CD14-positive monocyte (primary cell): ENCODE measurements around the gene DHRS2. TPM values are rescaled to one million over a fixed set of nuclear protein-coding genes. Genes with fewer than 3 reads are reported as not detected.

Source experiments
- DNase-seq, 3 donors: peaks; one replicate each; pipeline ENCODE4 v3.0.0-alpha.2; 2011 to 2022
- H2AFZ ChIP-seq: 2 replicates; pipeline ENCODE4 v1.6.0; 2012; ENCODE audit warnings: mild to moderate bottlenecking, low read depth, low read length, inconsistent platforms; ENCODE audit not compliant: insufficient read depth, poor library complexity, severe bottlenecking
- H3K27ac ChIP-seq, 2 donors: 1 replicate in 1 of 2; 2 replicates in 1 of 2; pipeline ENCODE4 v1.5.1; 2012 to 2013; ENCODE audit warnings: low read length in 2 of 2, control low read depth in 1 of 2, inconsistent platforms in 1 of 2, low read depth in 1 of 2, mild to moderate bottlenecking in 1 of 2
- H3K27me3 ChIP-seq, 2 donors: one replicate each; pipeline versions ENCODE4 v1.6.0 to v1.6.1; 2011 to 2013; ENCODE audit warnings: low read length in 2 of 2; ENCODE audit not compliant: control insufficient read depth in 2 of 2, insufficient read depth in 2 of 2
- H3K36me3 ChIP-seq, 2 donors: replicated peaks in 1 of 2; 1 replicate in 1 of 2; 2 replicates in 1 of 2; pipeline versions ENCODE4 v1.5.1 to v1.6.1; 2012 to 2013; ENCODE audit warnings: low read length in 2 of 2, control low read depth in 1 of 2, inconsistent platforms in 1 of 2, mild to moderate bottlenecking in 1 of 2; ENCODE audit not compliant: insufficient read depth in 2 of 2, control insufficient read depth in 1 of 2
- H3K4me1 ChIP-seq, 2 donors: 1 replicate in 1 of 2; 2 replicates in 1 of 2; pipeline versions ENCODE4 v1.5.1 to v1.6.1; 2012 to 2013; ENCODE audit warnings: low read length in 2 of 2, control low read depth in 1 of 2, inconsistent platforms in 1 of 2, mild to moderate bottlenecking in 1 of 2, moderate library complexity in 1 of 2; ENCODE audit not compliant: insufficient read depth in 2 of 2, control insufficient read depth in 1 of 2
- H3K4me2 ChIP-seq: replicated peaks from 2 replicates; pipeline ENCODE3; 2012; ENCODE audit warnings: low read length, moderate library complexity, mild to moderate bottlenecking; ENCODE audit not compliant: poor library complexity, severe bottlenecking; ENCODE audit errors: extremely low read depth
- H3K4me3 ChIP-seq, 3 experiments: fragments of 200-600 bp in 1 of 3; sonication (generic) in 1 of 3; replicated peaks in 1 of 3; 1 replicate in 2 of 3; 2 replicates in 1 of 3; pipeline ENCODE4 v1.5.1; 2011 to 2013; ENCODE audit warnings: low read length in 3 of 3, mild to moderate bottlenecking in 3 of 3, control low read depth in 2 of 3, low read depth in 2 of 3, inconsistent platforms in 1 of 3, moderate library complexity in 1 of 3
- H3K79me2 ChIP-seq: 2 replicates; pipeline ENCODE4 v1.6.0; 2012; ENCODE audit warnings: mild to moderate bottlenecking, control low read depth, inconsistent platforms, low read length, moderate library complexity; ENCODE audit not compliant: insufficient read depth
- H3K9ac ChIP-seq: 2 replicates; pipeline ENCODE4 v1.6.0; 2017; ENCODE audit warnings: low read length, mild to moderate bottlenecking; ENCODE audit not compliant: insufficient read depth, poor library complexity, severe bottlenecking
- H3K9me3 ChIP-seq, 2 donors: replicated peaks in 1 of 2; 1 replicate in 1 of 2; 2 replicates in 1 of 2; pipeline versions ENCODE4 v1.5.1 to v1.6.1; 2012 to 2013; ENCODE audit warnings: low read length in 2 of 2, control low read depth in 1 of 2; ENCODE audit not compliant: control insufficient read depth in 1 of 2, insufficient read depth in 1 of 2
- H4K20me1 ChIP-seq: 2 replicates; pipeline ENCODE4 v1.6.0; 2012; ENCODE audit warnings: mild to moderate bottlenecking, low read length, control low read depth, moderate library complexity; ENCODE audit not compliant: insufficient read depth
- H3K27ac Mint-ChIP-seq, 7 donors: one replicate each; pipeline ENCODE4 v1.8.0; 2020; ENCODE audit warnings: mild to moderate bottlenecking in 7 of 7, mixed read lengths in 7 of 7, moderate library complexity in 6 of 7, inconsistent platforms in 2 of 7
- H3K27me3 Mint-ChIP-seq, 3 donors: one replicate each; pipeline ENCODE4 v1.8.0; 2021 to 2022; ENCODE audit warnings: low read depth in 3 of 3, mild to moderate bottlenecking in 3 of 3, mixed read lengths in 3 of 3, moderate library complexity in 3 of 3, inconsistent platforms in 1 of 3
- H3K36me3 Mint-ChIP-seq, 2 donors: one replicate each; pipeline ENCODE4 v1.8.0; 2020; ENCODE audit warnings: mixed read lengths in 2 of 2, inconsistent platforms in 1 of 2, mild to moderate bottlenecking in 1 of 2
- H3K4me1 Mint-ChIP-seq: one replicate; pipeline ENCODE4 v1.8.0; 2020; ENCODE audit warnings: mild to moderate bottlenecking, mixed read lengths
- H3K4me3 Mint-ChIP-seq, 2 donors: one replicate each; pipeline ENCODE4 v1.8.0; 2020; ENCODE audit warnings: mild to moderate bottlenecking in 2 of 2, mixed read lengths in 2 of 2, moderate library complexity in 1 of 2
- H3K9me3 Mint-ChIP-seq, 7 donors: one replicate each; pipeline ENCODE4 v1.8.0; 2020 to 2022; ENCODE audit warnings: mixed read lengths in 7 of 7, mild to moderate bottlenecking in 6 of 7, moderate library complexity in 6 of 7, inconsistent platforms in 2 of 7
- WGBS: methylation state at CpG from one replicate; pipeline ENCODE4 v1.1.5; 2013; ENCODE audit warnings: missing lambda C conversion rate; ENCODE audit not compliant: insufficient coverage; 5-methylcytosine and 5-hydroxymethylcytosine counted together
- intact Hi-C, 2 donors: fragments of 100-400 bp; cut with micrococcal nuclease; formaldehyde crosslinking; loops; one replicate each; pipeline versions ENCODE4 v1.15.0 to v1.15.1; 2023
- polyA plus RNA-seq, 3 donors: library from polyadenylated mRNA; depleted of rRNA in 1 of 3; unstranded in 2 of 3; stranded (reverse) in 1 of 3; fragments of 300-500 nt in 2 of 3; fragments of >200 nt in 1 of 3; fragmentation: Illumina TruSeq in 2 of 3; gene quantifications; 1 replicate in 2 of 3; 2 replicates in 1 of 3; pipeline ENCODE4 v1.2.3, GENCODE V29; 2012 to 2021
- TF ChIP-seq, protein P1 (sequence below): fragments of 200-600 bp; IDR thresholded peaks from one replicate; pipeline ENCODE4 v1.8.0; 2022; ENCODE audit warnings: antibody characterized with exemption, mild to moderate bottlenecking

The DHRS2 gene
- polyA plus RNA-seq, 3 donors: not detected

DNA sequence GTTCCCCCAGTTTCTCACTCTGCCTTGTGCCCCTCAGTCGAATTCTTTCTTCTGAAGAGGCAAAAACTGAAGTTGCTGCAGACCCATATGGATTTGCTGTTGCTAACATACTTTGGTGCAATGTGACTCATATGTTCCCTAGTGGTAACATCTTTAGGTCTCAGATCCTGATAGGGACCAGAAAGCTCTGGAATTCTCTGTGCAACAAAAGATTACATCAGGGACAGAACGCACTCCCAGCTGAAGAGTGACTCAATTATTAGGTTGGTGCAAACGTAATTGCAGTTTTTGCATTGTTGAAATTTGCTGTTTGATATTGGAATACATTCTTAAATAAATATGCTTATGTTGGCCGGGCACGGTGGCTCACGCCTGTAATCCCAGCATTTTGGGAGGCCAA, 8.2 kb upstream of the DHRS2 start:
- intact Hi-C loops: no loop called here
- peaks cover 4 to 9% (median 8%) of the 10 kb centered on the region in 3 donors for H3K27me3 Mint-ChIP-seq
- Histone ChIP-seq H3K79me2 (no peaks in the 10 kb centered on the region), H3K27me3 (no peaks in the 10 kb centered on the region), H3K4me1 (no peaks in the 10 kb centered on the region), H3K36me3 (no peaks in the 10 kb centered on the region), H2AFZ (no peak overlapping the region), H4K20me1 (no peaks in the 10 kb centered on the region), H3K9ac (no peak overlapping the region), H3K4me3 (no peak overlapping the region), H3K27ac (no peak overlapping the region), H3K9me3 (peaks cover 11 to 16% of the 10 kb centered on the region in 2 donors), H3K4me2 (no peak overlapping the region)
- H3K4me1 Mint-ChIP-seq: peaks cover 4% of the 10 kb centered on the region
- H3K27ac Mint-ChIP-seq: no peak overlapping the region
- DNase-seq: no peak
- no peak overlapping the region for H3K4me3 Mint-ChIP-seq
- TF ChIP-seq, protein P1, sequence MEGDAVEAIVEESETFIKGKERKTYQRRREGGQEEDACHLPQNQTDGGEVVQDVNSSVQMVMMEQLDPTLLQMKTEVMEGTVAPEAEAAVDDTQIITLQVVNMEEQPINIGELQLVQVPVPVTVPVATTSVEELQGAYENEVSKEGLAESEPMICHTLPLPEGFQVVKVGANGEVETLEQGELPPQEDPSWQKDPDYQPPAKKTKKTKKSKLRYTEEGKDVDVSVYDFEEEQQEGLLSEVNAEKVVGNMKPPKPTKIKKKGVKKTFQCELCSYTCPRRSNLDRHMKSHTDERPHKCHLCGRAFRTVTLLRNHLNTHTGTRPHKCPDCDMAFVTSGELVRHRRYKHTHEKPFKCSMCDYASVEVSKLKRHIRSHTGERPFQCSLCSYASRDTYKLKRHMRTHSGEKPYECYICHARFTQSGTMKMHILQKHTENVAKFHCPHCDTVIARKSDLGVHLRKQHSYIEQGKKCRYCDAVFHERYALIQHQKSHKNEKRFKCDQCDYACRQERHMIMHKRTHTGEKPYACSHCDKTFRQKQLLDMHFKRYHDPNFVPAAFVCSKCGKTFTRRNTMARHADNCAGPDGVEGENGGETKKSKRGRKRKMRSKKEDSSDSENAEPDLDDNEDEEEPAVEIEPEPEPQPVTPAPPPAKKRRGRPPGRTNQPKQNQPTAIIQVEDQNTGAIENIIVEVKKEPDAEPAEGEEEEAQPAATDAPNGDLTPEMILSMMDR: no peak
- H3K36me3 Mint-ChIP-seq: no peaks in the 10 kb centered on the region
- H3K9me3 Mint-ChIP-seq: peaks cover 9 to 25% (median 16%) of the 10 kb centered on the region in 7 donors
- WGBS: 100% methylated on average over 5 of the region's 6 CpGs

DNA sequence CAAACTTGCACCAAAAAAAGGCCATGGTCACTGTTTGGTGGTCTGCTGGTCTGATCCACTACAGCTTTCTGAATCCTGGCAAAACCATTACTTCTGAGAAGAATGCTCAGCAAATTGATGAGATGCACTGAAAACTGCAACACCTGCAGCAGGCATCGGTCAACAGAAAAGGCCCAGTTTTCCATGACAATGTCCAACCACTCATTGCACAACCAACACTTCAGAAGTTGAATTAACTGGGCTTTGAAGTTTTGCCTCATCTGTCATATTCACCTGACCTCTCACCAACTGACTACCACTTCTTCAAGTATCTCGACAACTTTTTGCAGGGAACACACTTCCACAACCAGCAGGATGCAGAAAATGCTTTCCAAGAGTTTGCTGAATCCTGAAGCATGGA, 7.0 kb upstream of the DHRS2 start:
- H4K20me1 ChIP-seq: no peaks in the 10 kb centered on the region
- H3K9me3 Mint-ChIP-seq: peaks cover 7 to 15% (median 11%) of the 10 kb centered on the region in 7 donors
- H3K9me3 ChIP-seq: peaks cover 0 to 10% of the 10 kb centered on the region in 2 donors
- H3K4me3 Mint-ChIP-seq: no peak overlapping the region
- no peak overlapping the region for H3K9ac ChIP-seq
- no peaks in the 10 kb centered on the region for H3K36me3 ChIP-seq
- no peak overlapping the region for H3K4me3 ChIP-seq
- H3K36me3 Mint-ChIP-seq: no peaks in the 10 kb centered on the region
- H3K27ac Mint-ChIP-seq: no peak overlapping the region
- no peaks in the 10 kb centered on the region for H3K4me1 ChIP-seq
- peaks cover 4% of the 10 kb centered on the region for H3K4me1 Mint-ChIP-seq
- no peak overlapping the region for H2AFZ ChIP-seq
- intact Hi-C loops: no loop called here
- H3K4me2 ChIP-seq: no peak overlapping the region
- 0% methylated on average over 1 of the region's 2 CpGs for WGBS
- H3K79me2 ChIP-seq: no peaks in the 10 kb centered on the region
- no peaks in the 10 kb centered on the region for H3K27me3 ChIP-seq
- TF ChIP-seq, protein P1: no peak
- DNase-seq: no peak
- H3K27me3 Mint-ChIP-seq: peaks cover 6 to 11% (median 9%) of the 10 kb centered on the region in 3 donors
- H3K27ac ChIP-seq: no peak overlapping the region
